Activated T-helper 1 cell treated with Interleukin-2 at 50 U/mL for 16 hours (primary cell): ENCODE results near the gene COCH.
"Not testable (repeated sequence)": the region's sequence is repeated elsewhere in the genome, so short reads cannot be mapped to it uniquely, and the experiment has no call there.

ENCODE experiments used
- DNase-seq: peaks from one replicate; pipeline ENCODE4 v3.0.0-alpha.2; 2020; ENCODE audit warnings: low read depth

Gene COCH

DNA sequence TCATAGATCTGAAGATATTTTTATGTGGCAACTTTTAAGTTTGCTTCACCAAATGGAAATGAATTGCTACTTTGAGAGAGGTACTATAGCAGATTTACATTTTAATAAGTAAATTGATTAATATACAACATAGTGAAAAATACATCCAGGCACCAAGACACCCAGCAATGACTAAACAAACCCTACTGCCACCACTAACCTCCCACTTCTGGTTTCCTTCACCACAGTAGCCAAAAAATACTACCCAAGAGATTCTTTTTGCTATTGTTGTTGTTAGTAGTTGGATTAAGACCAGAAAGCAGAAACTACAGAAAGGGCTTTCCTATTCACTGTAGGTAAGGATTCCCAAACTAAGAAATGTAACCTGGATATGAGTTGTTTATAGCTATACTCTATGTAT lies 54.1 kb downstream of the COCH start:
- DNase-seq, result no peak

DNA sequence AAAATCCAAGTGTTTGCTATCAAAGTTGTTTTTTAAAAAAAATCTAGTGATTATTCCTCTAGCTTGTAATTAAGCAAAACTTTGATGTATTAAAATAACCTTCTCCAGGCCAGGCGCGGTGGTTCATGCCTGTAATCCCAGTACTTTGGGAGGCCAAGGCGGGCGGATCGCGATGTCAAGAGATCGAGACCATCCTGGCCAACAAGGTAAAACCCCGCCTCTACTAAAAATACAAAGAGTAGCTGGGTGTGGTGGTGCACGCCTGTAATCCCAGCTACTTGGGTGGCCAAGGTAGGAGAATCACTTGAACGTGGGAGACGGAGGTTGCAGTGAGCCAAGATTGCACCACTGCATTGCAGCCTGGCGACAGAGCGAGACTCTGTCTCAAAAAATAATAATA lies 59.6 kb downstream of the COCH start:
- not testable (repeated sequence) for DNase-seq

DNA sequence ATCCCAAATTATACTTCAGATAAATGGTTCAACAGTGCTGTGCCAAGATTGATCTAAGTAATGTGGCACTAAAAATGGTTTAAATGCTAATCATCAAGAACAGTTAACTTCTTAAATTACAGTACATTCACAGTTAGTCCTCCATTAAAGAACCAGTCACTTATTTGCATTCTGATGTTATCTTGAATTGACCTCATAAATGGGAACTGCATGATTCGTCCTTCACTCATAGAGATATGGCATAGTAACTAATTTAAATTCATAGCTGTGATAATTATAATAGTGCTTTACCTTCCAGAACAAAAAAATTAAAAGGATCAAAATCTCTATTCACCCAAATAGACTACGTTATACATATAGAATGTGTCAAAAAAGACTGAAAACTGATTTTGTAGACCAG lies 61.1 kb downstream of the COCH start:
- DNase-seq, result no peak

DNA sequence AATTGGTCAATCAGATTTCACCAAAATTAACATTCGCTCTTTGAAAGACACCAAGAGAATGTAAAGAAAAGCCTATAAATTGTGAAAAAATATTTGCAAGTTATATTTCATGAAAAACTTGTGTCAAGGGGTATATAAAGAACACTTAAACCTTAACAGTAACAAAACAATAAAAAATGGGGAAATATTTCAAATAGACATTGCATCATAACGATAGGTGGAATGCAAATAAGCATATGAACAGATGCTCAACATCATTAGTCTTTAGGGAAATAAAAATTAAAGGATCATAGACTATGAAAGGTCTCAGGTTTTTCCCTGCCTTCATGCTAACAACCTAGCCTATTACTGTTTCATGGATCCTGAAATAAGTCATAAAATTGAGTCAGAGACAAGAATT lies 64.3 kb downstream of the COCH start:
- DNase-seq, result no peak
